ENCODE data around the gene NPEPL1.

Gene NPEPL1

GRCh38 chr20:58706975-58707681 lies 14.5 kb downstream of the NPEPL1 start:
- Histone ChIP-seq H3K27ac (ENCODE audit: insufficient read depth in 1 of 2, low read depth in 1 of 2, low read length in 2 of 2, poor library complexity in 1 of 2, severe bottlenecking in 2 of 2) (no peak overlapping the region), H3K4me3 (ENCODE audit: control insufficient read depth in 1 of 7, extremely low read depth in 1 of 7, insufficient read depth in 4 of 7, low read depth in 2 of 7, low read length in 6 of 7) (no peak overlapping the region), H3K27me3 (replicated peaks in 2 of 5; ENCODE audit: control insufficient read depth in 4 of 5, insufficient read depth in 5 of 5, low read length in 4 of 5) (no peaks in the 10 kb centered on the region), H3K4me1 (ENCODE audit: control extremely low read depth in 1 of 4, control insufficient read depth in 4 of 4, insufficient read depth in 4 of 4, low read length in 3 of 4) (no peaks in the 10 kb centered on the region), H3K9me3 (ENCODE audit: control extremely low read depth in 1 of 5, control insufficient read depth in 4 of 5, insufficient read depth in 2 of 5, low read depth in 1 of 5, low read length in 4 of 5) (peaks cover 0 to 4% (median 0%) of the 10 kb centered on the region in 5 experiments), H3K36me3 (ENCODE audit: control insufficient read depth in 4 of 4, insufficient read depth in 4 of 4, low read length in 3 of 4) (peaks cover 10 to 34% (median 19%) of the 10 kb centered on the region in 4 experiments)
- DNase-seq, result no peak
- WGBS (ENCODE audit: insufficient coverage), result 97% methylated on average over 19 of the region's 23 CpGs
- ChIA-PET POLR2A (interaction anchor here (0.6 kb wide), 1 partner anchor 428 kb away, joined by 5 read pairs; no protein-coding TSS in a partner anchor), CTCF (interaction anchor here (1.7 kb wide), 1 partner anchor 56 kb away, joined by 4 read pairs; the partner anchor contains the start of gene STX16)

GRCh38 chr20:58707770-58708169 lies 15.2 kb downstream of the NPEPL1 start:
- no peak overlapping the region for H3K27ac ChIP-seq (ENCODE audit: insufficient read depth in 1 of 2, low read depth in 1 of 2, low read length in 2 of 2, poor library complexity in 1 of 2, severe bottlenecking in 2 of 2)
- H3K4me3 ChIP-seq (ENCODE audit: control insufficient read depth in 1 of 7, extremely low read depth in 1 of 7, insufficient read depth in 4 of 7, low read depth in 2 of 7, low read length in 6 of 7), result no peak overlapping the region
- H3K9me3 ChIP-seq (ENCODE audit: control extremely low read depth in 1 of 5, control insufficient read depth in 4 of 5, insufficient read depth in 2 of 5, low read depth in 1 of 5, low read length in 4 of 5), result peaks cover 0 to 4% (median 0%) of the 10 kb centered on the region in 5 experiments
- H3K36me3 ChIP-seq (ENCODE audit: control insufficient read depth in 4 of 4, insufficient read depth in 4 of 4, low read length in 3 of 4), result peaks cover 10 to 27% (median 17%) of the 10 kb centered on the region in 4 experiments
- no peaks in the 10 kb centered on the region for H3K4me1 ChIP-seq (ENCODE audit: control extremely low read depth in 1 of 4, control insufficient read depth in 4 of 4, insufficient read depth in 4 of 4, low read length in 3 of 4)
- ChIA-PET POLR2A (no interaction called here), CTCF (no interaction called here)
- no peaks in the 10 kb centered on the region for H3K27me3 ChIP-seq (replicated peaks in 2 of 5; ENCODE audit: control insufficient read depth in 4 of 5, insufficient read depth in 5 of 5, low read length in 4 of 5)
- WGBS (ENCODE audit: insufficient coverage), result 99% methylated on average over 8 of the region's 10 CpGs
- DNase-seq, result no peak

GRCh38 chr20:58708246-58708931 lies 15.8 kb downstream of the NPEPL1 start:
- no peak overlapping the region for H3K4me3 ChIP-seq (ENCODE audit: control insufficient read depth in 1 of 7, extremely low read depth in 1 of 7, insufficient read depth in 4 of 7, low read depth in 2 of 7, low read length in 6 of 7)
- H3K27ac ChIP-seq (ENCODE audit: insufficient read depth in 1 of 2, low read depth in 1 of 2, low read length in 2 of 2, poor library complexity in 1 of 2, severe bottlenecking in 2 of 2), result no peak overlapping the region
- H3K4me1 ChIP-seq (ENCODE audit: control extremely low read depth in 1 of 4, control insufficient read depth in 4 of 4, insufficient read depth in 4 of 4, low read length in 3 of 4), result no peaks in the 10 kb centered on the region
- H3K9me3 ChIP-seq (ENCODE audit: control extremely low read depth in 1 of 5, control insufficient read depth in 4 of 5, insufficient read depth in 2 of 5, low read depth in 1 of 5, low read length in 4 of 5), result peaks cover 0 to 4% (median 0%) of the 10 kb centered on the region in 5 experiments
- POLR2A ChIA-PET, result no interaction called here
- 97% methylated on average over 23 of the region's 28 CpGs for WGBS (ENCODE audit: insufficient coverage)
- CTCF ChIA-PET, result no interaction called here
- DNase-seq, result no peak
- H3K27me3 ChIP-seq (replicated peaks in 2 of 5; ENCODE audit: control insufficient read depth in 4 of 5, insufficient read depth in 5 of 5, low read length in 4 of 5), result no peaks in the 10 kb centered on the region
- H3K36me3 ChIP-seq (ENCODE audit: control insufficient read depth in 4 of 4, insufficient read depth in 4 of 4, low read length in 3 of 4), result peaks cover 5 to 21% (median 11%) of the 10 kb centered on the region in 4 experiments

- Histone ChIP-seq H3K4me1 (ENCODE audit: control extremely low read depth in 1 of 4, control insufficient read depth in 4 of 4, insufficient read depth in 4 of 4, low read length in 3 of 4) (no peaks in the 10 kb centered on the region), H3K9me3 (ENCODE audit: control extremely low read depth in 1 of 5, control insufficient read depth in 4 of 5, insufficient read depth in 2 of 5, low read depth in 1 of 5, low read length in 4 of 5) (peaks cover 0 to 2% (median 0%) of the 10 kb centered on the region in 5 experiments), H3K36me3 (ENCODE audit: control insufficient read depth in 4 of 4, insufficient read depth in 4 of 4, low read length in 3 of 4) (peaks cover 0 to 14% (median 5%) of the 10 kb centered on the region in 4 experiments), H3K27ac (ENCODE audit: insufficient read depth in 1 of 2, low read depth in 1 of 2, low read length in 2 of 2, poor library complexity in 1 of 2, severe bottlenecking in 2 of 2) (no peak overlapping the region), H3K4me3 (ENCODE audit: control insufficient read depth in 1 of 7, extremely low read depth in 1 of 7, insufficient read depth in 4 of 7, low read depth in 2 of 7, low read length in 6 of 7) (no peak overlapping the region), H3K27me3 (replicated peaks in 2 of 5; ENCODE audit: control insufficient read depth in 4 of 5, insufficient read depth in 5 of 5, low read length in 4 of 5) (no peaks in the 10 kb centered on the region)
- no peak for DNase-seq
- 85% methylated on average over 6 of the region's 9 CpGs for WGBS (ENCODE audit: insufficient coverage)
- ChIA-PET CTCF (no interaction called here), POLR2A (no interaction called here)
These were observed 16.6 kb downstream of the NPEPL1 start for GRCh38 chr20:58709013-58709702.

GRCh38 chr20:58709703-58710039 lies 17.1 kb downstream of the NPEPL1 start:
- DNase-seq, result no peak
- Histone ChIP-seq H3K9me3 (ENCODE audit: control extremely low read depth in 1 of 5, control insufficient read depth in 4 of 5, insufficient read depth in 2 of 5, low read depth in 1 of 5, low read length in 4 of 5) (no peaks in the 10 kb centered on the region), H3K27ac (ENCODE audit: insufficient read depth in 1 of 2, low read depth in 1 of 2, low read length in 2 of 2, poor library complexity in 1 of 2, severe bottlenecking in 2 of 2) (no peak overlapping the region), H3K27me3 (replicated peaks in 2 of 5; ENCODE audit: control insufficient read depth in 4 of 5, insufficient read depth in 5 of 5, low read length in 4 of 5) (no peaks in the 10 kb centered on the region), H3K4me1 (ENCODE audit: control extremely low read depth in 1 of 4, control insufficient read depth in 4 of 4, insufficient read depth in 4 of 4, low read length in 3 of 4) (no peaks in the 10 kb centered on the region), H3K4me3 (ENCODE audit: control insufficient read depth in 1 of 7, extremely low read depth in 1 of 7, insufficient read depth in 4 of 7, low read depth in 2 of 7, low read length in 6 of 7) (no peak overlapping the region), H3K36me3 (ENCODE audit: control insufficient read depth in 4 of 4, insufficient read depth in 4 of 4, low read length in 3 of 4) (peaks cover 0 to 9% (median 5%) of the 10 kb centered on the region in 4 experiments)
- ChIA-PET POLR2A (no interaction called here), CTCF (no interaction called here)
- 100% methylated on average over 2 of the region's 4 CpGs for WGBS (ENCODE audit: insufficient coverage)

- ChIA-PET POLR2A (no interaction called here), CTCF (no interaction called here)
- H3K27ac ChIP-seq (ENCODE audit: insufficient read depth in 1 of 2, low read depth in 1 of 2, low read length in 2 of 2, poor library complexity in 1 of 2, severe bottlenecking in 2 of 2), result no peak overlapping the region
- H3K4me1 ChIP-seq (ENCODE audit: control extremely low read depth in 1 of 4, control insufficient read depth in 4 of 4, insufficient read depth in 4 of 4, low read length in 3 of 4), result no peaks in the 10 kb centered on the region
- DNase-seq, result no peak
- peaks cover 0 to 4% (median 2%) of the 10 kb centered on the region in 4 experiments for H3K36me3 ChIP-seq (ENCODE audit: control insufficient read depth in 4 of 4, insufficient read depth in 4 of 4, low read length in 3 of 4)
- no peak overlapping the region for H3K4me3 ChIP-seq (ENCODE audit: control insufficient read depth in 1 of 7, extremely low read depth in 1 of 7, insufficient read depth in 4 of 7, low read depth in 2 of 7, low read length in 6 of 7)
- WGBS (ENCODE audit: insufficient coverage), result 99% methylated on average over 13 of the region's 17 CpGs
- no peaks in the 10 kb centered on the region for H3K27me3 ChIP-seq (replicated peaks in 2 of 5; ENCODE audit: control insufficient read depth in 4 of 5, insufficient read depth in 5 of 5, low read length in 4 of 5)
- H3K9me3 ChIP-seq (ENCODE audit: control extremely low read depth in 1 of 5, control insufficient read depth in 4 of 5, insufficient read depth in 2 of 5, low read depth in 1 of 5, low read length in 4 of 5), result no peaks in the 10 kb centered on the region
These were observed 18.1 kb downstream of the NPEPL1 start for GRCh38 chr20:58710481-58711265.
